ENCODE measurements around the gene TBX6. TPM values are rescaled to one million over a fixed set of nuclear protein-coding genes. Genes with fewer than 3 reads are reported as not detected.
"Not testable (repeated sequence)": the region's sequence is repeated elsewhere in the genome, so short reads cannot be mapped to it uniquely, and the experiment has no call there.

The TBX6 gene
- total RNA-seq, 2 donors from 2014 or later = 3.0 to 6.3 TPM

DNA sequence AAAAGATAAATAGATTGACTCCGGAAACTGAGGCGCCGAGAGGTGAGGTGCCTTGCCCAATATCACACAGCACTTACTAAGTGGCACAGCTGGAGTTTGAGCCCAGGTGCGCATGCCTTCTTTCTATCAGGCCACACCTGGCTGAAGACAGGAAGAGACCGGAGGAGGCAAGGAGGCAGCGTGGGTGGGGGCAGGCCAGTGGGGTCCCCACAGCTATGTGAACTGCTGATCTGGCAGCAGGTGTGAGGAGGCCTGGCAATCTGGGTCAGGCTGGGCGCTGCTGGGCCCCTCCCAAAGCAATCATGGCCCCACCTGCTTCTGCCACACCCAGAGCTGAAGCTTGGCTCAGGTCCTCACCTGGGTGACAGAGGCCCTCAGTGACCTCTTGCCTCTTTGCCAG lies 23.5 kb upstream of the TBX6 start:
- 97 to 100% methylated on average over 5 to 7 of the region's 7 CpGs for WGBS, 2 experiments (ENCODE audit: insufficient coverage in 1 of 2, insufficient read length in 1 of 2)
- DNase-seq = no peak
- Histone ChIP-seq H3K36me3 (ENCODE audit: control insufficient read depth, insufficient read depth, low read length) (peaks cover 5% of the 10 kb centered on the region), H3K27ac (ENCODE audit: low read depth, low read length) (no peak overlapping the region), H3K4me1 (ENCODE audit: control insufficient read depth, insufficient read depth, low read length) (no peaks in the 10 kb centered on the region), H3K9ac (ENCODE audit: extremely low read depth, low read length, poor library complexity, severe bottlenecking) (no peak overlapping the region), H3K4me3 (ENCODE audit: low read length) (no peak overlapping the region), H3K9me3 (ENCODE audit: control insufficient read depth, low read length) (no peaks in the 10 kb centered on the region), H3K27me3 (ENCODE audit: control insufficient read depth, insufficient read depth, low read length, poor library complexity, severe bottlenecking) (no peaks in the 10 kb centered on the region)
- Mint-ChIP-seq H3K9me3 (no peaks in the 10 kb centered on the region), H3K4me1 (no peaks in the 10 kb centered on the region), H3K4me3 (no peak overlapping the region), H3K27ac (no peak overlapping the region), H3K27me3 (ENCODE audit: insufficient read depth) (no peaks in the 10 kb centered on the region), H3K36me3 (ENCODE audit: low read depth) (peaks cover 38% of the 10 kb centered on the region)
- TF ChIP-seq CTCF (conservative IDR thresholded peaks at IDR 0.05) = no peak

GRCh38 chr16:30114833-30115232 lies 23.1 kb upstream of the TBX6 start:
- H3K36me3 ChIP-seq (ENCODE audit: control insufficient read depth, insufficient read depth, low read length); H3K4me1 ChIP-seq (ENCODE audit: control insufficient read depth, insufficient read depth, low read length); H3K4me3 Mint-ChIP-seq; H3K27ac Mint-ChIP-seq; H3K4me3 ChIP-seq (ENCODE audit: low read length); H3K9ac ChIP-seq (ENCODE audit: extremely low read depth, low read length, poor library complexity, severe bottlenecking); DNase-seq; H3K9me3 Mint-ChIP-seq; H3K4me1 Mint-ChIP-seq; H3K27me3 ChIP-seq (ENCODE audit: control insufficient read depth, insufficient read depth, low read length, poor library complexity, severe bottlenecking); H3K27ac ChIP-seq (ENCODE audit: low read depth, low read length); H3K27me3 Mint-ChIP-seq (ENCODE audit: insufficient read depth); H3K9me3 ChIP-seq (ENCODE audit: control insufficient read depth, low read length): not testable (repeated sequence)
- peaks cover 38% of the 10 kb centered on the region for H3K36me3 Mint-ChIP-seq (ENCODE audit: low read depth)
- 91 to 100% methylated on average over 1 to 7 of the region's 7 CpGs for WGBS, 2 experiments (ENCODE audit: insufficient coverage in 1 of 2, insufficient read length in 1 of 2)

DNA sequence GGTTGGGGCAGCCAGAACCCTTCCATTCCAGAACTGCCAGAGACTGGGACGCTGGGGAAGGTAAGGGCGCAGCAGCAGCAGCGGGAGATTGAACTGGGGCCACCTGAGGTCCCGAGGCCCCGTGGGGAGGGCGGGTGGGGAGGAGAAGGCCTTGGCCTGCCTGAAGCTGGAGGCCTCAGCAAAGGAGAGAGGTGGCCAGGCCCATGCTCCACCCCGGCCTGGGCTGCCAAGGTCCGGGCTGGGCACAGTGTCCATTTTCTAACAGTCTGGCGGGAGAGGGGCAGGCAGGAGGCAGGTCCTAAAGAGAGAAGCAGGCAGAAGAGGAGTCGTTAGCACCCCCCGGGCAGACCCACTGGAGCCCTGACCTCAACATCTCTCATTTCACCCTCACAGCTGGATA lies 22.7 kb upstream of the TBX6 start:
- no peaks in the 10 kb centered on the region for H3K4me1 Mint-ChIP-seq
- Histone ChIP-seq H3K27me3 (ENCODE audit: control insufficient read depth, insufficient read depth, low read length, poor library complexity, severe bottlenecking) (no peaks in the 10 kb centered on the region), H3K4me3 (ENCODE audit: low read length) (no peak overlapping the region), H3K4me1 (ENCODE audit: control insufficient read depth, insufficient read depth, low read length) (no peaks in the 10 kb centered on the region), H3K27ac (ENCODE audit: low read depth, low read length) (no peak overlapping the region), H3K9ac (ENCODE audit: extremely low read depth, low read length, poor library complexity, severe bottlenecking) (no peak overlapping the region), H3K9me3 (ENCODE audit: control insufficient read depth, low read length) (no peaks in the 10 kb centered on the region), H3K36me3 (ENCODE audit: control insufficient read depth, insufficient read depth, low read length) (peaks cover 2% of the 10 kb centered on the region)
- no peaks in the 10 kb centered on the region for H3K27me3 Mint-ChIP-seq (ENCODE audit: insufficient read depth)
- H3K27ac Mint-ChIP-seq = no peak overlapping the region
- no peak for TF ChIP-seq CTCF (conservative IDR thresholded peaks at IDR 0.05)
- no peak overlapping the region for H3K4me3 Mint-ChIP-seq
- peaks cover 34% of the 10 kb centered on the region for H3K36me3 Mint-ChIP-seq (ENCODE audit: low read depth)
- H3K9me3 Mint-ChIP-seq = no peaks in the 10 kb centered on the region
- WGBS, 2 experiments (ENCODE audit: insufficient coverage in 1 of 2, insufficient read length in 1 of 2) = 84 to 95% methylated on average over 4 to 9 of the region's 11 CpGs
- no peak for DNase-seq

DNA sequence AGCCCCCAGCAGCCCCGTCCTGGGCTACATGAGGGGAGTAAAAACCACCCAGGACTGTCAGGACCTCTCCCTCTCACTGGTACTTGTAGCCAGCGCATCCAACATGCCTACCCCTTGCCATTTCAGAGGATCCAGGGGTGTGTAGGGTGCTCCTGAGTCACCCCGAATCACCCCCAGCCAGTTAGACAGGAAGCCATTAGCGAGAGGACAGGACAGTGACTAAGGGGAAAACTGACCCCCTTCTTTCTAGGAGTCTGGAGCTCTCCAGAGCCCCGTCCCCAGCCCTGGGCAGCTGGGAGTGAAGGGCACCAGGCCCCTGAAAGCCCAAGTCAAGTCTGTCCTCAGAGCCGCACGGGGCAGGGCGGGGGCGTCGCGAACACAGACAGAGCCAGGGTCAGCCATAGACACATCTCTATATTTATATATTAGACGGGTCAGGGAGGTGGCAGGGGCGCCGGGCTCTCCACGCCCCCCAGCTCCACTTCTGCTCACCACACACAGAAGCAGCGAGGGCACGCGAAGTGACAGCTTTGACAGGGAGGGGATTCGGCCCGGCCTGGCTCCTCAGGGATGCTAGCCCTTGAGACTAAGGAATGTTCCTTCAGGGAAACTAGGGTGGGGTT lies 22.1 kb upstream of the TBX6 start:
- no peaks in the 10 kb centered on the region for H3K27me3 ChIP-seq (ENCODE audit: control insufficient read depth, insufficient read depth, low read length, poor library complexity, severe bottlenecking)
- H3K4me1 ChIP-seq (ENCODE audit: control insufficient read depth, insufficient read depth, low read length) = no peaks in the 10 kb centered on the region
- Mint-ChIP-seq H3K27me3 (ENCODE audit: insufficient read depth) (no peaks in the 10 kb centered on the region), H3K4me3 (no peak overlapping the region), H3K4me1 (no peaks in the 10 kb centered on the region), H3K36me3 (ENCODE audit: low read depth) (peaks cover 30% of the 10 kb centered on the region), H3K9me3 (no peaks in the 10 kb centered on the region), H3K27ac (no peak overlapping the region)
- WGBS, 2 experiments (ENCODE audit: insufficient coverage in 1 of 2, insufficient read length in 1 of 2) = 95% methylated on average over 4 to 20 of the region's 20 CpGs
- no peaks in the 10 kb centered on the region for H3K9me3 ChIP-seq (ENCODE audit: control insufficient read depth, low read length)
- no peak for DNase-seq
- H3K36me3 ChIP-seq (ENCODE audit: control insufficient read depth, insufficient read depth, low read length) = no peaks in the 10 kb centered on the region
- no peak overlapping the region for H3K27ac ChIP-seq (ENCODE audit: low read depth, low read length)
- no peak overlapping the region for H3K9ac ChIP-seq (ENCODE audit: extremely low read depth, low read length, poor library complexity, severe bottlenecking)
- no peak overlapping the region for H3K4me3 ChIP-seq (ENCODE audit: low read length)
- TF ChIP-seq CTCF (conservative IDR thresholded peaks at IDR 0.05) = no peak

Measured in endodermal cell (in vitro differentiated cells).